Activated T-helper 1 cell treated with anti-CD3 and anti-CD28 coated beads, Interleukin-12 subunit alpha, Interleukin-12 subunit beta, Interleukin-2, Interleukin-4 antibody, amounts not matched to agents 30 ng/mL and 10 ng/mL and 1 ng/mL, durations not matched to agents 14 hours and 24 hours and 36 hours (primary cell): Measurements from ENCODE around the gene MMP25. TPM values are rescaled to one million over a fixed set of nuclear protein-coding genes. Genes with fewer than 3 reads are reported as not detected.

Source experiments
- DNase-seq: peaks from one replicate; pipeline ENCODE4 v3.0.0; 2021; ENCODE audit warnings: low spot score
- H3K27ac Mint-ChIP-seq: one replicate; pipeline ENCODE4 v1.8.0; 2021; ENCODE audit warnings: mild to moderate bottlenecking, mixed read lengths
- H3K27me3 Mint-ChIP-seq: one replicate; pipeline ENCODE4 v1.8.0; 2022; ENCODE audit warnings: mild to moderate bottlenecking, moderate library complexity, mixed read lengths; ENCODE audit not compliant: insufficient read depth
- H3K36me3 Mint-ChIP-seq: one replicate; pipeline ENCODE4 v1.8.0; 2021; ENCODE audit warnings: low read depth, mixed read lengths
- H3K4me1 Mint-ChIP-seq: one replicate; pipeline ENCODE4 v1.8.0; 2021; ENCODE audit warnings: low read depth, mixed read lengths
- H3K4me3 Mint-ChIP-seq: one replicate; pipeline ENCODE4 v1.8.0; 2021; ENCODE audit warnings: mild to moderate bottlenecking, moderate library complexity, mixed read lengths
- H3K9me3 Mint-ChIP-seq: one replicate; pipeline ENCODE4 v1.8.0; 2021; ENCODE audit warnings: mixed read lengths
- intact Hi-C: fragments of 100-400 bp; cut with micrococcal nuclease; formaldehyde crosslinking; loops from one replicate; pipeline ENCODE4 v1.15.1; 2024
- total RNA-seq: library from RNA; stranded (reverse); gene quantifications from 2 replicates; pipeline ENCODE4 v1.2.3, GENCODE V29; 2022

The MMP25 gene
- total RNA-seq, 1 donor from 2014 or later: 12.8 TPM

DNA sequence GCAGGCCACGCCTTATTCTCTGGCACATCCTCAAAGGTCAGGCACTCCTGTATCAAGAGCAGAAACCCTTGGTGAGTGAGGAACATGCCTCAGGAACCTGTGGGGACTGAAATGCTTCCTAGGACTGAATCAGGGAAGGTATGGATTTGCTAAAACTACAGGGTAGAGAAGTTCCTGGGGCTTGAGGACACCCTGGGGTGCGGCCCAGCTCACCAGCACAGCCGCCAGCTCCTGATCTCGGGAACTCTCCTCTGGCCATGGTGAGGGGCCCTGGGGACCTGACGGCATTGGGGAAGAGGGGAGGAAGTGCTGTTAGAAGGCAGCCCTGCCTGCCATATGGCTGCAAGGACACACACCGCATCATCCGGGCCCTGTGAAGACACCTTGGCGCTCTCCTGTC is 45.2 kb downstream of the MMP25 start:
- Mint-ChIP-seq H3K36me3 (no peaks in the 10 kb centered on the region), H3K27me3 (no peaks in the 10 kb centered on the region), H3K4me3 (no peak overlapping the region), H3K9me3 (no peaks in the 10 kb centered on the region), H3K27ac (peak overlapping the region; percentile 50), H3K4me1 (peaks cover 39% of the 10 kb centered on the region)
- intact Hi-C loops: no loop called here
- no peak for DNase-seq

- Mint-ChIP-seq H3K27me3 (no peaks in the 10 kb centered on the region), H3K4me1 (peaks cover 37% of the 10 kb centered on the region), H3K9me3 (no peaks in the 10 kb centered on the region), H3K36me3 (no peaks in the 10 kb centered on the region), H3K27ac (no peak overlapping the region), H3K4me3 (no peak overlapping the region)
- no peak for DNase-seq
- intact Hi-C loops: no loop called here
These were observed 46.2 kb downstream of the MMP25 start for GRCh38 chr16:3092501-3092941.

GRCh38 chr16:3094289-3095027 is 48.1 kb downstream of the MMP25 start:
- peak overlapping the region; percentile 67 for H3K27ac Mint-ChIP-seq
- no peaks in the 10 kb centered on the region for H3K36me3 Mint-ChIP-seq
- no peaks in the 10 kb centered on the region for H3K9me3 Mint-ChIP-seq
- DNase-seq: no peak
- intact Hi-C loops: loop anchor here (1.0 kb wide), 2 partner anchors 35 to 72 kb away; no protein-coding TSS in a partner anchor
- peak overlapping the region; percentile 1 for H3K4me3 Mint-ChIP-seq
- H3K27me3 Mint-ChIP-seq: no peaks in the 10 kb centered on the region
- H3K4me1 Mint-ChIP-seq: peaks cover 25% of the 10 kb centered on the region

GRCh38 chr16:3095869-3096268 is 49.5 kb downstream of the MMP25 start:
- Mint-ChIP-seq H3K27ac (no peak overlapping the region), H3K9me3 (no peaks in the 10 kb centered on the region)

GRCh38 chr16:3096362-3096761 is 50.0 kb downstream of the MMP25 start:
- DNase-seq: no peak
- Mint-ChIP-seq H3K9me3 (no peaks in the 10 kb centered on the region), H3K27me3 (no peaks in the 10 kb centered on the region), H3K4me1 (peaks cover 33% of the 10 kb centered on the region), H3K4me3 (no peak overlapping the region), H3K36me3 (no peaks in the 10 kb centered on the region), H3K27ac (no peak overlapping the region)
- intact Hi-C loops: loop anchor here (1.0 kb wide), 3 partner anchors 9 to 37 kb away; no protein-coding TSS in a partner anchor

More at GRCh38 chr16:3095869-3096268, 49.5 kb downstream of the MMP25 start:
- Mint-ChIP-seq H3K27me3 (no peaks in the 10 kb centered on the region), H3K4me1 (peaks cover 33% of the 10 kb centered on the region), H3K4me3 (peak overlapping the region; percentile 39), H3K36me3 (no peaks in the 10 kb centered on the region)
- intact Hi-C loops: loop anchor here (1.0 kb wide), 3 partner anchors 9 to 37 kb away; no protein-coding TSS in a partner anchor
- DNase-seq: peak; percentile 57

- H3K27ac Mint-ChIP-seq: no peak overlapping the region
- H3K36me3 Mint-ChIP-seq: no peaks in the 10 kb centered on the region
- no peaks in the 10 kb centered on the region for H3K27me3 Mint-ChIP-seq
- H3K4me1 Mint-ChIP-seq: peaks cover 38% of the 10 kb centered on the region
- no peaks in the 10 kb centered on the region for H3K9me3 Mint-ChIP-seq
- no peak for DNase-seq
- intact Hi-C loops: no loop called here
- H3K4me3 Mint-ChIP-seq: no peak overlapping the region
These were observed 50.9 kb downstream of the MMP25 start for GRCh38 chr16:3097266-3097665.

- Mint-ChIP-seq H3K4me3 (peak within 1 kb of the TSS; percentile 69), H3K27me3 (no peaks in the 10 kb centered on the region), H3K9me3 (no peaks in the 10 kb centered on the region), H3K36me3 (no peaks in the 10 kb centered on the region), H3K27ac (peak within 1 kb of the TSS; percentile 78), H3K4me1 (peaks cover 39% of the 10 kb centered on the region)
- intact Hi-C loops: no loop called here
- no peak for DNase-seq
These were observed 52.4 kb downstream of the MMP25 start, which contains the start of gene ZSCAN10 for GRCh38 chr16:3098459-3099394. Gene ZSCAN10, minus strand, starts transcription at chr16:3099294. Its CDS starts 6,357 bp downstream, at chr16:3092937.

DNA sequence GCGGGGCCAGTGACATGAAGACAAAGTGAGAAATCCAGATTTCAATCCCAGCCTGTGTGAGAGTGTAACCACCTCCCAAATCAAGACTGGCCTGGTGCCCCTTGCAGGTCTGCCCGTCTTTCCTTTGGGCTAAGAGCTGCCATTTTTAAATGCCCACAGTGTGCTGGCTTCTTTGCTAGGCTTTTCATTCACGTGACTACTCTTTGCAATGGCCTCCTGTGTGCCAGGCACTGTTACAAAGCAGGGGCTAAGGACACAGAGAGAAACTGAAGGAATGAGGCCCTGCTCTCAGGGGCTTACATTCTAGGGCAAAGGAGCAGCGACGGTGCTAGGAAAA is 53.0 kb downstream of the MMP25 start:
- intact Hi-C loops: no loop called here
- no peaks in the 10 kb centered on the region for H3K9me3 Mint-ChIP-seq

GRCh38 chr16:3099732-3100499 is 53.6 kb downstream of the MMP25 start:
- intact Hi-C loops: loop anchor here (1.0 to 10.0 kb wide), 10 partner anchors 24 to 1155 kb away; partner anchors contain the start of genes MSRB1 and THOC6
- H3K27me3 Mint-ChIP-seq: no peaks in the 10 kb centered on the region
- peak overlapping the region; percentile 69 for H3K4me3 Mint-ChIP-seq
- peak overlapping the region; percentile 78 for H3K27ac Mint-ChIP-seq
- H3K36me3 Mint-ChIP-seq: no peaks in the 10 kb centered on the region
- peaks cover 32% of the 10 kb centered on the region for H3K4me1 Mint-ChIP-seq
- no peaks in the 10 kb centered on the region for H3K9me3 Mint-ChIP-seq
- DNase-seq: peak; percentile 87

More for the DNA sequence above, 53.0 kb downstream of the MMP25 start:
- H3K4me3 Mint-ChIP-seq: peak overlapping the region; percentile 39
- H3K4me1 Mint-ChIP-seq: peaks cover 38% of the 10 kb centered on the region
- no peaks in the 10 kb centered on the region for H3K27me3 Mint-ChIP-seq
- H3K36me3 Mint-ChIP-seq: no peaks in the 10 kb centered on the region
- no peak overlapping the region for H3K27ac Mint-ChIP-seq
- DNase-seq: no peak

DNA sequence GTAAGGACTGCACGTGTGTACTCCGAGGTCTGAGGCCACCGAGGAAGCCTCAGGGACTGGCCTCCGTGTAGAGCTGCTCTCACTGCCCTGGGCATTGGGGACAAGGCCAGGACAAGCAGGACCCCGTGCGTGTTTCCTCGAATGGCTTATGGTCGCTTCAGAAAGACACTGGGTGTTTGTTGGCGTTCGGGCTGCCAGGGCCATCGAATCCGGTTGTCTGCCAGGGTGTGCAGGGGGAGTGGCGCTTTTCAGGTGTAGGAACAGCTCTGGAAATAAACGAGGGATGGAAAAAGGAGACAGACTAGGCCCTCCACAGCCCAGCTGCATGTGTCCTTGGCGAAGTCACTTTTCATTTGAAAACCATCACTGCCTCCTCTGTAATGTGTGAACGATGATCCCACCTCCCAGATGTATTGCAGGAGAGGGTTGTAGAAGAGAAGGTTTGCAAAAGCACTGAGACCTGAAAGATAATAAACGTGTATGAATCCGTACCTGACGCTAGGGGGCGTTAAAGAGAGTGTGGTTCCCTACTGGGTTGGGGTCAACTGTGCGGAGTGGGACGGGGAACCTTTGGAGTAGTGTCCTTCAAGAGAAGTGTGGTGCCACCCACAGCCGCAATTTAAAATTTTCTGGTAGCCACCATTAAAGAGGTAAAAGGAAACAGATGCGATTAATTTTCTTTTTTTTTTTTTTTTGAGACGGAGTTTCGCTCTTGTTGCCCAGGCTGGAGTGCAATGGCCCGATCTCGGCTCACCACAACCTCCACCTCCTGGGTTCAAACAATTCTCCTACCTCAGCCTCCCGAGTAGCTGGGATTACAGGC is 54.9 kb downstream of the MMP25 start:
- H3K27ac Mint-ChIP-seq: peak overlapping the region; percentile 84

GRCh38 chr16:3101841-3102470 is 55.6 kb downstream of the MMP25 start:
- Mint-ChIP-seq H3K4me3 (peak overlapping the region; percentile 82), H3K4me1 (peaks cover 31% of the 10 kb centered on the region), H3K27ac (peak overlapping the region; percentile 51), H3K9me3 (no peaks in the 10 kb centered on the region), H3K36me3 (no peaks in the 10 kb centered on the region), H3K27me3 (no peaks in the 10 kb centered on the region)
- no peak for DNase-seq
- intact Hi-C loops: loop anchor here (2.0 to 10.0 kb wide), 5 partner anchors 27 to 1157 kb away; partner anchors contain the start of gene MSRB1

More for the DNA sequence above, 54.9 kb downstream of the MMP25 start:
- DNase-seq: peak; percentile 41
- Mint-ChIP-seq H3K4me1 (peaks cover 31% of the 10 kb centered on the region), H3K36me3 (no peaks in the 10 kb centered on the region), H3K27me3 (no peaks in the 10 kb centered on the region), H3K9me3 (no peaks in the 10 kb centered on the region), H3K4me3 (peak overlapping the region; percentile 82)
- intact Hi-C loops: loop anchor here (2.0 to 10.0 kb wide), 5 partner anchors 26 to 1156 kb away; partner anchors contain the start of gene MSRB1
